ENCODE measurements around the gene MUTYH.
A peak's percentile ranks its signal among the peaks of the same experiment; 100 is the strongest.

The MUTYH gene

DNA sequence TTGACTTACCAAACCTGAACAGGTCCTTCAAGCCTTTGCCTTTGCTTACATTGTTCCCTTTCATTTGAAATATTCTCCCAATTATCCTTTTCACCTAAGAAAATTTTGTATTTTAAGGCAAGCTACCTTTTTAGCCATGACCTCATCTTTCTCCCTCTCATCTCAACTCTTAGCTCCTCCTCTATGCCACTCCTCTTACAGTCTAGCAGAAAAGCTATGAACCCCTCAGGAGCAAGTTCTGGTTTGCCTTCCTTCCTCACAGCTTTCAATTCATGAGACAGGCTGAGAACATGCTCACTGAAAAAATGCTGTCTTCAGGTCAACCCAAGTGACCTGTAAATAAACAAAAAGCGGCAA, 8.3 kb upstream of the MUTYH start:
- DNase-seq = no peak

DNA sequence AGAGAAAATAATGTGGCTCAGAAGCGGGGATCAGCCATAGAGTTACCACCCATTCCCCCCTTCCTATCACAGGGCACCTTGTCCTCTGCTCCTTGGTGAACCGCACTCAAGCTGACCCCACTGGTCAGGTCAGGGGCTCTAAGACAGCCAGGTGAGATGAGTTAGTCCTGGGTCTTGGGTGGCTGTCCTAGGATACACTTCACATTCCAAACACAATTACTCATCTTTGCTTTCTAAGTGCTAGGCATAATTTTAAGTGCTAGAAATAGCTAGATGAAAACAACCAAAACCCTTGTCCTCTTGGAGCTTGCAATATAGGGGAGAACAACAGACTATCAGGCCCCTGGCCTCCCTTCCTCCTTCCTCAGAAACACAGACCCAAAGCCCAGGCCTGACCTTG, 7.8 kb upstream of the MUTYH start:
- DNase-seq = no peak

DNA sequence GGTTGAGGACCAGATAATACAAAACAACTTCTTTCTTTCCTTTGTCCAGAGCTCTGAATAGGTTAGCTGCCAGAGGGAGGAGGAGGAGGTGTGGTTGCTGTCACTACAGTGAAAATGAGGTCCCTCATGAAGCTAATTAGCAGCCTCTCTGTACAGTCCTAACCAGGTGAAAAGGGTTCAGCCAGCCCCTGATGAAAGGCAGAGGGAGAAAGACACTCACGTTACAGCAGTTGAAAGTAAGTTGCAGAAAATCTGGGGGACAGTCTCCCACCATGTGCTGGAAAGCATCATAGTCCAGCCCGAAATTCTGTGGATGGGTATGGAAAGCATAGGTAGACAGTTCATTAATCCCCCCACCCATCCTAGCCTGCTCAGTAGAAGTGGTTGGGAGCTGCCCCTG, 6.2 kb upstream of the MUTYH start:
- no peak for DNase-seq

- DNase-seq = no peak
These were observed 4.8 kb upstream of the MUTYH start for GRCh38 chr1:45345014-45345413.

DNA sequence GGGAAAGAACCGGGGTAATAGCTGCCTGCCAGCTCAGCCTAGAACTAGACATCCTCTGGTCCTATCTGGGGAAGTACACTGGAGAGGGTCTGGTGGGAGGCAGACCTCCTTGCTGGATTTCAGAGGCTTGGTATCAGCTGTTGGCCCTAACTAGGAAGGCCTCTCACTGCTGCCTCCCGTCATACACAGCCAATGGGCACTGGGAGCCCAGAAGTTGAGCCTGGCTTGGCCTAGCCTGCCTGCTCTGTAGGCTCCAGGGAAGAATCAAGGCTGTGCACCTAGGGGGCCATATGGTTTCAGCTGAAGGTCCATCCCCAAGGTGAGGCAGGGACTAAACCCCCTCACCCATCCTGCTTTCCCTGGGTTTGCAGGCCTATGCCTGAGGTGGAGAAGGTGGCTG, 4.3 kb upstream of the MUTYH start:
- no peak for DNase-seq

GRCh38 chr1:45340816-45341466, 701 bp upstream of the MUTYH start:
- DNase-seq = no peak

DNA sequence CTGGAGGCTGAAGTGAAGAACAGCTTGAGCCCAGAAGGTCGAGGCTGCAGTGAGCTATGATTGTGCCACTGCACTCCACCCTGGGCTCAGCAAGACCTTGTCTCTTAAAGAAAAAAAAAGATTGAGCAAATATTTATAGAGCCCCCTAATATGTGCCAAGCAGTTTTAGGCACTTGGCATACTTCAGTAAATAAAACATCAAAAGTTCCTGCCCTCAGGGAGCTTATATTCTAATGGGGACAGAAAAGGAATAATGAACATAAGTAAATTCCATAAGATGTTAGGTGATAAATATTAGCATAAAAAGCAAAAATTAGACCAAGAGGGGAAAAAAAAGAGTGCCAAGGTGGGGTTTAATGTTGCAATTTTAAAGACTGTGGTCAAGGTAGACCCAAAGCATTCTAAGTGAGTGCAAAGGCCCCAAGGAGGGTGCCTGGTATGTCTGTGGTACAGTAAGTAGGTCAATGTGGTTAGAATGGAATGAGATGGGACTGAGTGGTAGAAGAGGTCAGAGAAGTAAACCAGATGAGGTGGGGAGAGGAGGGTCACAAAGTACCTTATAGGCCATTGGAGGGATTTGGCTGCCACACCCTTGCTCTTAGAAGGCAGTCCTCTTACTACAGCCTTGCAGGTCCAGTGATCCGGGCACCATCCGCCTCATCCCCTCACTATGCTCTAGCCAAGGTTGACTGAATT, 2.5 kb downstream of the MUTYH start:
- DNase-seq = no peak

- DNase-seq = no peak
These were observed 4.3 kb downstream of the MUTYH start for GRCh38 chr1:45335855-45336324.

- no peak for DNase-seq
These were observed 5.7 kb downstream of the MUTYH start for GRCh38 chr1:45334308-45335245.

DNA sequence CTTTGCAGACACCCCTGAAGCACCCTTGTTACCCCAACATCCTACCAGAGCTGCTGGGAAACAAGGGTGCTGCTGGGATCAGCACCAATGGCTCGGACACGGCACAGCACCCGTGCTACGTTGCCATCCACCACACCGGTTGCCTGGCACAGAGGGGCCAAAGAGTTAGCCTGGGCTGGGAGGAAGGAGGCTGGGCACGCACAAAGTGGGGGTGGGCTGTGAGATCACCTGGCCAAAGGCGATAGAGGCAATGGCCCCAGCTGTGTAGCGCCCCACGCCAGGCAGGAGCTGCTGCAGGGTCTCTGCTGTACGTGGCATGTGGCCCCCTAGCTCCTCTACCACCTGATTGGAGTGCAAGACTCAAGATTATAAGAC, 7.9 kb downstream of the MUTYH start:
- DNase-seq = no peak

GRCh38 chr1:45331436-45332345, 8.5 kb downstream of the MUTYH start:
- no peak for DNase-seq

- no peak for DNase-seq
These were observed 10.8 kb downstream of the MUTYH start for GRCh38 chr1:45329445-45329844.

DNA sequence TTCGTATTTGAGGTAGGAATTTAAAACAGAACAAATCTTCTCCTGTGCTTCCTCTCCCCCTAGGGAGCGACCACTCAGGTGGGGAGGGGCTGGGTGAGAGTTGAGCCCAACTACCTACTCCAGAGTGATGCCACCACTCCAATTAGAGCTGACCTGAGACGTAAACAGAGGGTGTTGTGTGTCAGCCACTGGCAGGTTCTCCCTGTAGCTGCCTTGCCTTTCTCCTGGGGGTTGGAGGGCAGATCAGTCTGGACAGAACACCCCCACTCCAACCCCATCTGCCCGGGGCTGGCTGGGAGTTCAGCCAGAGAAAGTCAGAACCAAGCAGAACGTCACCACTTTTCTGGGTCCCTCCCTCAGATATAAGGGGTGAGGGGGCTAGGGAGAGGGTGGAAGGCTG, 11.6 kb downstream of the MUTYH start:
- DNase-seq = no peak

DNA sequence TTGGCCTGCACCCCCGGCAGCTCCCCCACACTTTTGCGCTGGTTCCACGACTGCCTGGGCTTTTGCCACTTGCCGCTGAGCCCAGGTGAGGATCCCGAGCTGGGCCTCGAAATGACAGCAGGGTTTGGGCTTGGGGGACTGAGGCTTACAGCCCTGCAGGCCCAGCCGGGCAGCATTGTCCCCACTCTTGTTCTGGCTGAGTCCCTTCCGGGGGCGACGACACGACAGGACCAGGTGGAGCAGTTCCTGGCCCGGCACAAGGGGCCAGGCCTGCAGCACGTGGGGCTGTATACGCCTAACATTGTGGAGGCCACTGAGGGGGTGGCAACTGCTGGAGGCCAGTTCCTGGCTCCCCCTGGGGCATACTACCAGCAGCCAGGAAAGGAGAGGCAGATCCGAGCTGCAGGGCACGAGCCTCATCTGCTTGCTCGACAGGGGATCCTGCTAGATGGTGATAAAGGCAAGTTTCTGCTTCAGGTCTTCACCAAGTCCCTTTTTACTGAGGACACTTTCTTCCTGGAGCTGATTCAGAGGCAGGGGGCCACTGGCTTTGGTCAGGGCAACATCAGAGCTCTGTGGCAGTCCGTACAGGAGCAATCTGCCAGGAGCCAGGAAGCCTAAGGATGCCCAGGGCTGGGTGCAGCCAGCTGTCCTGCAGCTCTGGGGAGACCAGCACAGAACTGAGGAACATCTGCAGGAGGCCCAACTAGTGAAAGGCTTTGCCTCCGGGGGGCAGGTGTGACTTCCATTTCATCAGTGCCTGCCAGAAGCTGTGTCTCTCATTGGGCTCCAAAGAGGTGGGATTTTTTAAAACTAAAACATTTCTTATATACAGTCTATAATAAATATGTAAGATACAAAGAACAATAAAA, 12.4 kb downstream of the MUTYH start:
- no peak for DNase-seq

DNA sequence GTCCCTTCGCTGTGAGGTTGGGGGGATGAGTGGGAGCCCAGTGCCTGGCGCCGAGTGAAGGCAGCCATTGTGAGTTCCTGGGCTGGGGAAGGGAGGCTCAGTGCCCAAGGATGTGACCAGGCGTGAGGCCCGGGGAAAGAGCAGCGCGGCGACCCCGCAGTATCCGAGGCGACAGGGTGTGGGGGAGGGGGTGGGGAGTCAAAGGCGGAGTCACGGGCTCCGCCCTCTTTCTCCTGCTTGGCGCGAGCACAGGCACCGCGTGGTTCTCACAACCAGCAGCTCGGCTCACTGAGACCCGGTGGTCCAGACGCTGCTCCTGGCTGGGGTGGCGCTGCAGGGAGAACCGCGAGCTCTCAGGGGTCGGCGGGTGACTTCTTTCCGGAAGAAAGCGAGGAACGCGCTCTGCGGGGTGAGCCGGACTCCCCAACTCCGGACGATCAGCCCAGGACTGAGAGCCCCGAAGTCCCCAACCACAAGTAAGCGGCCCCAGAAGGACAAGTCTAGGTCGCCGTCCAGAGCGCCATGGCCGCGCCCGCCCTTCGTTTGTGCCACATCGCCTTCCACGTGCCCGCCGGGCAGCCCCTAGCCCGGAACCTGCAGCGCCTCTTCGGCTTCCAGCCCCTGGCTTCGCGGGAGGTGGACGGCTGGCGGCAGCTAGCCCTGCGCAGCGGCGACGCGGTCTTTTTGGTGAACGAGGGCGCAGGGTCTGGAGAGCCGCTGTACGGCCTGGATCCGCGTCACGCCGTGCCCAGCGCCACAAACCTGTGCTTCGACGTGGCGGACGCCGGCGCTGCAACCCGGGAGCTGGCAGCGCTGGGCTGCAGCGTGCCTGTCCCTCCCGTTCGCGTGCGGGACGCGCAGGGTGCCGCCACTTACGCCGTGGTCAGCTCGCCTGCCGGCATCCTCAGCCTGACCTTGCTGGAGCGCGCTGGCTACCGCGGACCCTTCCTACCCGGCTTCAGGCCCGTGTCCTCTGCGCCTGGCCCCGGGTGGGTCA, 13.3 kb downstream of the MUTYH start, which contains the start of gene HPDL:
Gene HPDL, plus strand, starts transcription at position 269 of the 997 bp plus-strand sequence. Its CDS starts 254 bp downstream, at position 523.
- DNase-seq = peak; percentile 78

DNA sequence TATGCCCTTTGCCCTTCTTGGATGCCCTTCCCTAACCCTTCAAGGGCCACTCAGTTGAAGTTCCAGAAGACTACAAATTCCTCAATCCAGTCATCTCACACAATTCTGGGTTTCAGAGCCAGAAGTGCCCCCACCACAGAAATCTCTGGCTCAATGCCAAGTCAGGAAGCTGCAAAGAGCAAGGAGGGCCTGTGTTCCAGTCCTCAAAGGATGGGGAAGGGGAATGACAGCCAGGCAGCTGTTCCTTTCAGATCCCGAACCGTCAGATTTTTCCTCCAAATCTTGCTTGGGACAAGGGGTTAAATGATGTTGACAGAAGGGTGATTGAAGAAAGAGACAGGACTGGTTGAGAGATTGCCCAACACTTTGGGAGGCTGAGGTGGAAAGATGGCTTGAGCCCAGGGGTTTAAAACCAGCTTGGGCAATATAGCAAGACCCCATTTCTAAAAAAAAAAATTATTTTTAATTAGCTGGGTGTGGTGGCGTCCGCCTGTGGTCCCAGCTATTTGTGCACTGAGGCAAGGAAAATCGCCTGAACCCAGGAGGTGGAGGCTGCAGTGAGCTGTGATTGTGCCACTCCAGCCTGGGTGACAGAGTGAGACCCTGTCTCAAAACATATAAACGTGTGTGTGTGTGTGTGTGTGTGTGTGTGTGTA, 14.3 kb downstream of the MUTYH start:
- no peak for DNase-seq

- no peak for DNase-seq
These were observed 17.7 kb downstream of the MUTYH start for GRCh38 chr1:45322486-45323040.

- DNase-seq = no peak
These were observed 18.8 kb downstream of the MUTYH start for GRCh38 chr1:45321444-45321843.

DNA sequence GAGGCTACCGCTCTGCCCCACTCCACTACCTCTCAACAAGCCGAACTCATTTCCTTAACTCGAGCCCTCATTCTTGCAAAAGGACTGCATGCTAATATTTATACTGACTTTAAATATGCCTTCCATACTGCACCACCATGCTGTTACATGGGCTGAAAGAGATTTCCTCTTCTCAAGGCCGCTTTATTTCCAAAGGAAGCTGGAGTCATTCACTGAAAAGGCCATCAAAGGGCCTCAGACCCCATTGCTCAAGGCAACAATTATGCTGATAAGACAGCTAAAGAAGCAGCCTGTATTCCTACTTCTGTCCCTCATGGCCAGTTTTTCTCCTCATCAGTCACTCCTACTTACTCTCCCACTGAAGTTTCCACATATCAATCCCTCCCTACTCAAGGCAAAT, 20.5 kb downstream of the MUTYH start:
- no peak for DNase-seq

All from activated naive CD4-positive, alpha-beta T cell treated with anti-CD3 and anti-CD28 coated beads, Interleukin-2, amount 50 U/mL, for 16 hours (primary cell).